K562 (cell line): Measurements from ENCODE around the gene FADS6. TPM values are rescaled to one million over a fixed set of nuclear protein-coding genes. Genes with fewer than 3 reads are reported as not detected.

Experiments
- ATAC-seq: fragments of 200-7000 bp; cut with Tn5 transposase; 3 replicates; pipeline ENCODE4 v1.9.1; 2020; ENCODE audit warnings: moderate library complexity
- BruUV-seq: library from RNA; stranded (reverse); fragments of 400-500 nt; replicated peaks from 2 replicates; lab custom pipeline; 2021; lab: Mats Ljungman, UMichigan
- CTCF ChIA-PET: fragments of 300-600 bp; formaldehyde crosslinking; extraction: SDS; loops from one replicate; lab custom pipeline; 2021; ENCODE audit warnings: low intra/inter-chr PET ratio; lab: Yijun Ruan, JAX
- POLR2A ChIA-PET: fragments of 300-600, 350-650 bp; sonication (Branson Sonifier 250); formaldehyde crosslinking; extraction: SDS; loops from one replicate; lab custom pipeline; 2021; ENCODE audit warnings: antibody characterized with exemption, inconsistent platforms; lab: Yijun Ruan, JAX
- DNase-seq, 4 experiments: peaks; one replicate each; pipeline versions ENCODE4 v3.0.0 to v3.0.0-alpha.2; 2011 to 2018; ENCODE audit warnings: low spot score in 3 of 4, mixed read lengths in 3 of 4; ENCODE audit errors: extremely low read depth in 1 of 4
- FAIRE-seq: peaks from 2 replicates; lab custom pipeline; 2011; peaks lifted over from hg19 to GRCh38; lab: Jason Lieb, UNC
- H2AFZ ChIP-seq: 2 replicates; pipeline ENCODE4 v1.6.0; 2011; ENCODE audit warnings: low read depth, low read length, control low read depth, inconsistent platforms
- H3K27ac ChIP-seq: fragments of 200-600 bp; 3 replicates; pipeline ENCODE4 v1.8.0; 2011; ENCODE audit warnings: low read depth, mild to moderate bottlenecking, control low read depth, inconsistent platforms, low read length, moderate library complexity, mixed read lengths; ENCODE audit errors: extremely low read depth
- H3K27me3 ChIP-seq, 2 experiments: fragments of 300-600 bp in 1 of 2; 2 replicates in 1 of 2; 3 replicates in 1 of 2; pipeline versions ENCODE4 v1.6.0 to v1.8.0; 2011; ENCODE audit warnings: inconsistent platforms in 2 of 2, low read length in 2 of 2, mild to moderate bottlenecking in 1 of 2, mixed read lengths in 1 of 2, moderate library complexity in 1 of 2; ENCODE audit not compliant: control insufficient read depth in 2 of 2, insufficient read depth in 2 of 2
- H3K36me3 ChIP-seq: fragments of 300-600 bp; 3 replicates; pipeline ENCODE4 v1.8.0; 2011; ENCODE audit warnings: mild to moderate bottlenecking, low read length, inconsistent platforms; ENCODE audit not compliant: control insufficient read depth, insufficient read depth
- H3K4me1 ChIP-seq, 2 experiments: fragments of 200-600 bp in 1 of 2; replicated peaks in 1 of 2; 2 replicates in 1 of 2; 3 replicates in 1 of 2; pipeline versions ENCODE4 v1.5.1 to v1.8.0; 2011; ENCODE audit warnings: inconsistent platforms in 2 of 2, low read length in 2 of 2, mild to moderate bottlenecking in 1 of 2, mixed read lengths in 1 of 2, moderate library complexity in 1 of 2; ENCODE audit not compliant: control insufficient read depth in 2 of 2, insufficient read depth in 2 of 2
- H3K4me2 ChIP-seq: 2 replicates; pipeline ENCODE4 v1.6.1; 2011; ENCODE audit warnings: low read length, control low read depth, inconsistent platforms, mixed read lengths; ENCODE audit not compliant: insufficient read depth
- H3K4me3 ChIP-seq: fragments of 200-600 bp; sonication (generic), shearing (Covaris generic); 2 replicates; pipeline ENCODE4 v1.5.1; 2016; ENCODE audit warnings: control low read depth, inconsistent platforms
- H3K79me2 ChIP-seq: fragments of 200-600 bp; 3 replicates; pipeline ENCODE4 v1.8.0; 2011; ENCODE audit warnings: low read length, inconsistent platforms; ENCODE audit not compliant: control insufficient read depth, insufficient read depth
- H3K9ac ChIP-seq, 2 experiments: 2 replicates each; pipeline versions ENCODE4 v1.6.0 to v1.6.1; 2011; ENCODE audit warnings: low read depth in 2 of 2, low read length in 2 of 2, control low read depth in 1 of 2, inconsistent platforms in 1 of 2, mild to moderate bottlenecking in 1 of 2, mixed read lengths in 1 of 2; ENCODE audit not compliant: insufficient read depth in 1 of 2
- H3K9me1 ChIP-seq: one replicate; pipeline ENCODE4 v1.6.0; 2011; ENCODE audit warnings: inconsistent platforms, mild to moderate bottlenecking, low read length, moderate library complexity; ENCODE audit not compliant: control insufficient read depth, insufficient read depth
- H3K9me3 ChIP-seq: replicated peaks from 2 replicates; pipeline ENCODE4 v1.5.1; 2011; ENCODE audit warnings: low read depth, low read length, inconsistent platforms; ENCODE audit not compliant: control insufficient read depth, insufficient read depth
- H4K20me1 ChIP-seq: replicated peaks from 2 replicates; pipeline ENCODE4 v1.6.1; 2011; ENCODE audit warnings: low read length, inconsistent platforms, mixed read lengths; ENCODE audit not compliant: control insufficient read depth, insufficient read depth
- ATF7 ChIP-seq: fragments of 450-650 bp; IDR thresholded peaks from 2 replicates; pipeline ENCODE4 v1.7.1; 2014; ENCODE audit warnings: mild to moderate bottlenecking, moderate library complexity
- GTF2E2 ChIP-seq: fragments of 200-800 bp; sonication (Bioruptor generic); IDR thresholded peaks from 2 replicates; pipeline ENCODE4 v1.6.1; 2016; ENCODE audit warnings: missing genetic modification characterization, missing compliant biosample characterization
- KDM1A ChIP-seq, 2 experiments: fragments of 450-650 bp; IDR thresholded peaks; 2 replicates each; pipeline ENCODE4 v1.6.1; 2016; ENCODE audit warnings: mild to moderate bottlenecking in 2 of 2
- SRSF7 ChIP-seq: fragments of 200-400 bp; formaldehyde crosslinking; optimal IDR thresholded peaks from 2 replicates; pipeline ENCODE3; 2017; ENCODE audit warnings: mild to moderate bottlenecking, low read depth, low read length
- TAF9B ChIP-seq: fragments of 450-650 bp; IDR thresholded peaks from 2 replicates; pipeline ENCODE4 v1.6.1; 2018; ENCODE audit warnings: mild to moderate bottlenecking; ENCODE audit not compliant: partially characterized antibody
- ZFP30 ChIP-seq: fragments of 250-450 bp; sonication (Bioruptor Pico); IDR thresholded peaks from 2 replicates; pipeline ENCODE4 v1.8.0; 2022; ENCODE audit warnings: moderate library complexity, mild to moderate bottlenecking, inconsistent platforms, borderline replicate concordance
- WGBS: fragments of 100-300 bp; shearing (Covaris generic); methylation state at CpG from one replicate; pipeline ENCODE4 v1.1.6; 2016; ENCODE audit warnings: low coverage, mixed read lengths; ENCODE audit not compliant: insufficient coverage; ENCODE audit errors: missing lambda C conversion rate; 5-methylcytosine and 5-hydroxymethylcytosine counted together
- in situ Hi-C: fragments of 300-500 bp; cut with MboI; formaldehyde crosslinking; loops from 4 replicates; pipeline ENCODE4 v1.15.0; 2018; ENCODE audit warnings: inconsistent platforms, mixed read lengths
- intact Hi-C: fragments of 100-400 bp; cut with micrococcal nuclease; formaldehyde crosslinking; loops from 2 replicates; pipeline ENCODE4 v1.14.2; 2022
- polyA plus RNA-seq, 8 experiments: library from polyadenylated mRNA; depleted of rRNA in 4 of 8; stranded (reverse) in 5 of 8; unstranded in 3 of 8; fragments of >200 nt; fragmentation: Nextera tagmentation in 2 of 8; fragmentation: Illumina TruSeq in 1 of 8; extraction: Ambion mirVana in 2 of 8; extraction: Trizol in 1 of 8; gene quantifications; 2 replicates each; pipeline versions ENCODE4 v1.2.1 to v1.2.3, GENCODE V29; 2011 to 2014; ENCODE audit warnings: inconsistent platforms in 1 of 8, missing spikeins in 1 of 8
- total RNA-seq, 7 experiments: library from RNA; depleted of rRNA in 6 of 7; stranded (reverse); fragments of >200 nt in 6 of 7; fragmentation: Illumina TruSeq in 2 of 7; extraction: Trizol in 2 of 7; gene quantifications; 2 replicates each; pipeline versions ENCODE4 v1.2.1 to v1.2.3, GENCODE V29; 2011 to 2021; ENCODE audit warnings: low replicate concordance in 1 of 7
- TF ChIP-seq, protein P1 (sequence below): fragments of 450-650 bp; formaldehyde crosslinking; IDR thresholded peaks from 2 replicates; pipeline ENCODE4 v1.4.0; 2020; ENCODE audit warnings: mild to moderate bottlenecking, moderate library complexity

The FADS6 gene
- total and polyA plus RNA-seq, 9 of the 15 experiments (the other 6 are each of a cell fraction or from before 2014, with no cell fraction given), result 0.18 to 0.22 TPM; not detected in 7

DNA sequence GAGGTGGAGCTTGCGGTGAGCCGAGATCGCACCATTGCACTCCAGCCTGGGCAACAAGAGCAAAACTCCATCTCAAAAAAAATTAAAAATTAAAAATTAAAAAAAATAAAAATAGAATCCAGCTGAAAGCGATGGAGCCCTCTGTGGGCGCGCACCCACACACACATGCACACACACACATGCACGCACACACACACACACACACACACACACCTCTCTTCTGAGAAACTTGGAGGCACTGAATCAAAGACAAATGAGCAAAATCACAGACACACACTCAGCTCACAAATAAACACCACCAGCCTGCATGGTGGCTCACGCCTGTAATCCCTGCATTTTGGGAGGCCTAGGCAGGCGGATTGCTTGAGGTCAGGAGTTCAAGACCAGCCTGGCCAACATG, 9.6 kb upstream of the FADS6 start:
- H3K9me3 ChIP-seq, result no peaks in the 10 kb centered on the region
- no peaks in the 10 kb centered on the region for H3K9me1 ChIP-seq
- H3K4me2 ChIP-seq, result no peak overlapping the region
- no TSS peak for BruUV-seq
- no peak overlapping the region for H2AFZ ChIP-seq
- TF ChIP-seq TAF9B, result no peak
- TF ChIP-seq KDM1A (IDR thresholded peaks at IDR 0.05), result peak; percentile 31 to 41; a peak in 1 of 4 replicates
- DNase-seq (no peak), FAIRE-seq (no peak), ATAC-seq (no peak)
- peaks cover 17 to 39% of the 10 kb centered on the region in 2 experiments; a peak in 4 of 5 replicates for H3K27me3 ChIP-seq
- WGBS, result 37% methylated on average over 9 of the region's 9 CpGs
- intact Hi-C loops (no loop called here), in situ Hi-C loops (no loop called here)
- no peak overlapping the region for H3K27ac ChIP-seq
- H4K20me1 ChIP-seq, result 0 out of 2 replicates have a peak, but pooled peaks cover 5% of the 10 kb centered on the region
- no peaks in the 10 kb centered on the region for H3K79me2 ChIP-seq
- H3K36me3 ChIP-seq, result no peaks in the 10 kb centered on the region
- ChIA-PET POLR2A (no interaction called here), CTCF (interaction anchor here (0.6 kb wide), 1 partner anchor 85 kb away, joined by 5 read pairs; no protein-coding TSS in a partner anchor)
- H3K9ac ChIP-seq, result no peak overlapping the region
- H3K4me1 ChIP-seq, result no peaks in the 10 kb centered on the region; a peak in 1 of 5 replicates
- no peak overlapping the region for H3K4me3 ChIP-seq

DNA sequence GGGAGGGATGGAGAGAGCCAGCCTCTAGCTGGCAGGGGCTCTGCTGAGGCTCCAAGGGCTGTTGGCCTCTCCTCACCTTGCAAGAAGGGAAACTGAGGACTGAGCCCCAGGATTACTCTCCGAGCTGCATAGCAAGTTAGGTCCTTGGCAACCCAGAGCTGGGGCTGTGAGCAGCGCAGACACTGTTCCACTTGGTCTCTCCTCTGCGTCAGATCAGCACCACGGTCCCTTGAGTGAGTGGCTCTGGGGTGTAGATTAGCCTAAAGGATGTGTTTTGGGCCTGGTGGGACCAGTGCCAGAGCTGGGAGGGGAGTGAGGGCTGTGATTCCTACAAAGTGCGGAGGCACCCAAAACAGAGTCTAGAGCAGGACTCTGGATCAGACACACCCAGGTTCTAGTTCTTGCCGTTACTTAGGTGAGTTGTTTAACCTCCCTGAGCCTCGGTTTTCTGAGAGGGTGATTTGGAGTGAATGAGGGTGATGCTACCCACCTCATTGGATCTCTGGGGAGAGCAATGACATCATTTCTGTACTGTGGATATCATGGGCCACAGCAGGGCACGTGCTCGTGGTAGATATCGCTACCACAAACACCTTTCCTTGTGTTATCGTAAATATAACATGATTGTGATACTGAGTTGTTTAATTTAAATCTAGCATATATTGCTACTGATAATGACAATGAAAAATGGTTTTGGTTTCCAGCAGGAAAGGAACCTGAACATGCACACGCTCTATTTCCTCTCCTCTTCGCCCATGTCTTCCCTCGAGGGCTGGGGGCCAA, 8.1 kb upstream of the FADS6 start:
- H3K4me3 ChIP-seq, result no peak overlapping the region
- peaks cover 18 to 47% of the 10 kb centered on the region in 2 experiments; a peak in 4 of 5 replicates for H3K27me3 ChIP-seq
- WGBS, result 9% methylated on average over 13 of the region's 14 CpGs
- no peak for FAIRE-seq
- no peaks in the 10 kb centered on the region for H3K9me1 ChIP-seq
- POLR2A ChIA-PET, result interaction anchor here (0.5 to 1.0 kb wide), 2 partner anchors 12 to 1659 kb away, joined by 3 to 4 read pairs; no protein-coding TSS in a partner anchor
- no peak for DNase-seq
- no peak overlapping the region; a peak in 1 of 4 replicates for H3K9ac ChIP-seq
- no peaks in the 10 kb centered on the region for H3K36me3 ChIP-seq
- no peaks in the 10 kb centered on the region; a peak in 1 of 5 replicates for H3K4me1 ChIP-seq
- no TSS peak for BruUV-seq
- 0 out of 2 replicates have a peak, but pooled peaks cover 7% of the 10 kb centered on the region for H4K20me1 ChIP-seq
- no peak overlapping the region for H3K4me2 ChIP-seq
- in situ Hi-C loops (no loop called here), intact Hi-C loops (no loop called here)
- H3K9me3 ChIP-seq, result no peaks in the 10 kb centered on the region
- H2AFZ ChIP-seq, result no peak overlapping the region
- H3K79me2 ChIP-seq, result no peaks in the 10 kb centered on the region
- CTCF ChIA-PET, result no interaction called here
- no peak overlapping the region for H3K27ac ChIP-seq
- ATAC-seq, result peak; percentile 54; the same call in 2 of the 3 replicates
- TF ChIP-seq, protein P1, sequence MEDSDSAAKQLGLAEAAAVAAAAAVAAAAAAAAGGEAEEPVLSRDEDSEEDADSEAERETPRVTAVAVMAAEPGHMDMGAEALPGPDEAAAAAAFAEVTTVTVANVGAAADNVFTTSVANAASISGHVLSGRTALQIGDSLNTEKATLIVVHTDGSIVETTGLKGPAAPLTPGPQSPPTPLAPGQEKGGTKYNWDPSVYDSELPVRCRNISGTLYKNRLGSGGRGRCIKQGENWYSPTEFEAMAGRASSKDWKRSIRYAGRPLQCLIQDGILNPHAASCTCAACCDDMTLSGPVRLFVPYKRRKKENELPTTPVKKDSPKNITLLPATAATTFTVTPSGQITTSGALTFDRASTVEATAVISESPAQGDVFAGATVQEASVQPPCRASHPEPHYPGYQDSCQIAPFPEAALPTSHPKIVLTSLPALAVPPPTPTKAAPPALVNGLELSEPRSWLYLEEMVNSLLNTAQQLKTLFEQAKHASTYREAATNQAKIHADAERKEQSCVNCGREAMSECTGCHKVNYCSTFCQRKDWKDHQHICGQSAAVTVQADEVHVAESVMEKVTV, result no peak
- no peak for TF ChIP-seq ZFP30
- TF ChIP-seq SRSF7, result no peak
- peak; percentile 32; the same call in 1 of the 2 replicates for TF ChIP-seq ATF7
- TF ChIP-seq GTF2E2 (tag), result no peak
